CD4-positive, alpha-beta T cell (primary cell): ENCODE measurements around the gene KCNMA1. TPM values are rescaled to one million over a fixed set of nuclear protein-coding genes. Genes with fewer than 3 reads are reported as not detected.

Experiments
- ATAC-seq: fragments of 200-7000 bp; cut with Tn5 transposase; one replicate; pipeline ENCODE4 v1.10.0; 2022; ENCODE audit warnings: mild to moderate bottlenecking; ENCODE audit not compliant: poor library complexity
- CTCF ChIA-PET: fragments of 350-600 bp; sonication (Branson Sonifier 250); formaldehyde crosslinking; loops from one replicate; lab custom pipeline; 2021; ENCODE audit warnings: antibody characterized with exemption, inconsistent platforms; lab: Charles Lee
- POLR2A ChIA-PET: fragments of 350-600 bp; sonication (Branson Sonifier 250); formaldehyde crosslinking; loops from one replicate; lab custom pipeline; 2021; ENCODE audit warnings: antibody characterized with exemption, inconsistent platforms; lab: Charles Lee
- DNase-seq, 14 experiments: peaks; one replicate each; pipeline ENCODE4 v3.0.0-alpha.2; 2013 to 2020; ENCODE audit warnings: mixed read lengths in 2 of 14
- H3K27ac ChIP-seq, 2 donors: one replicate each; pipeline versions ENCODE4 v1.5.1 to v1.7.0; 2013; ENCODE audit warnings: low read length in 2 of 2, low read depth in 1 of 2, mild to moderate bottlenecking in 1 of 2
- H3K27me3 ChIP-seq, 2 experiments: 1 replicate in 1 of 2; 2 replicates in 1 of 2; pipeline versions ENCODE4 v1.6.1 to v1.7.0; 2013; ENCODE audit warnings: low read length in 2 of 2, control low read depth in 1 of 2, mild to moderate bottlenecking in 1 of 2, moderate library complexity in 1 of 2; ENCODE audit not compliant: insufficient read depth in 2 of 2, control insufficient read depth in 1 of 2
- H3K36me3 ChIP-seq: one replicate; pipeline ENCODE4 v1.6.1; 2013; ENCODE audit warnings: low read length, control low read depth; ENCODE audit not compliant: insufficient read depth
- H3K4me1 ChIP-seq: one replicate; pipeline ENCODE4 v1.6.1; 2013; ENCODE audit warnings: low read length, control low read depth; ENCODE audit not compliant: insufficient read depth
- H3K4me3 ChIP-seq: one replicate; pipeline ENCODE4 v1.5.1; 2013; ENCODE audit warnings: mild to moderate bottlenecking, low read length, moderate library complexity
- H3K9me3 ChIP-seq, 2 experiments: 1 replicate in 1 of 2; 2 replicates in 1 of 2; pipeline versions ENCODE4 v1.6.1 to v1.7.0; 2013; ENCODE audit warnings: low read length in 2 of 2, mild to moderate bottlenecking in 2 of 2, control low read depth in 1 of 2, moderate library complexity in 1 of 2; ENCODE audit not compliant: control insufficient read depth in 1 of 2, insufficient read depth in 1 of 2
- H3K27ac Mint-ChIP-seq: one replicate; pipeline ENCODE4 v1.8.0; 2020; ENCODE audit warnings: mixed read lengths
- H3K27me3 Mint-ChIP-seq: one replicate; pipeline ENCODE4 v1.8.0; 2021; ENCODE audit warnings: mixed read lengths
- H3K36me3 Mint-ChIP-seq: one replicate; pipeline ENCODE4 v1.8.0; 2021; ENCODE audit warnings: low read depth, mixed read lengths
- H3K4me1 Mint-ChIP-seq: one replicate; pipeline ENCODE4 v1.8.0; 2021; ENCODE audit warnings: low read depth, mixed read lengths
- H3K4me3 Mint-ChIP-seq: one replicate; pipeline ENCODE4 v1.8.0; 2020; ENCODE audit warnings: mild to moderate bottlenecking, mixed read lengths
- H3K9me3 Mint-ChIP-seq: one replicate; pipeline ENCODE4 v1.8.0; 2020; ENCODE audit warnings: mixed read lengths
- intact Hi-C, 2 experiments: fragments of 100-400 bp; cut with DNase I in 1 of 2; cut with micrococcal nuclease in 1 of 2; formaldehyde crosslinking; loops; one replicate each; pipeline versions ENCODE4 v1.15.1 to v1.9.0; 2023 to 2025; cut with DNase I, micrococcal nuclease
- total RNA-seq, 174 experiments: library from RNA in 2 of 174; stranded (reverse) in 2 of 174; gene quantifications; one replicate each; pipeline ENCODE4 v1.2.3 and lab custom pipeline; 2021 to 2026
- TF ChIP-seq, protein P1 (sequence below): fragments of 200-600 bp; IDR thresholded peaks from one replicate; pipeline ENCODE4 v1.8.0; 2022; ENCODE audit warnings: antibody characterized with exemption, mild to moderate bottlenecking

KCNMA1 gene
- total RNA-seq, 2 experiments from 2014 or later = not detected

DNA sequence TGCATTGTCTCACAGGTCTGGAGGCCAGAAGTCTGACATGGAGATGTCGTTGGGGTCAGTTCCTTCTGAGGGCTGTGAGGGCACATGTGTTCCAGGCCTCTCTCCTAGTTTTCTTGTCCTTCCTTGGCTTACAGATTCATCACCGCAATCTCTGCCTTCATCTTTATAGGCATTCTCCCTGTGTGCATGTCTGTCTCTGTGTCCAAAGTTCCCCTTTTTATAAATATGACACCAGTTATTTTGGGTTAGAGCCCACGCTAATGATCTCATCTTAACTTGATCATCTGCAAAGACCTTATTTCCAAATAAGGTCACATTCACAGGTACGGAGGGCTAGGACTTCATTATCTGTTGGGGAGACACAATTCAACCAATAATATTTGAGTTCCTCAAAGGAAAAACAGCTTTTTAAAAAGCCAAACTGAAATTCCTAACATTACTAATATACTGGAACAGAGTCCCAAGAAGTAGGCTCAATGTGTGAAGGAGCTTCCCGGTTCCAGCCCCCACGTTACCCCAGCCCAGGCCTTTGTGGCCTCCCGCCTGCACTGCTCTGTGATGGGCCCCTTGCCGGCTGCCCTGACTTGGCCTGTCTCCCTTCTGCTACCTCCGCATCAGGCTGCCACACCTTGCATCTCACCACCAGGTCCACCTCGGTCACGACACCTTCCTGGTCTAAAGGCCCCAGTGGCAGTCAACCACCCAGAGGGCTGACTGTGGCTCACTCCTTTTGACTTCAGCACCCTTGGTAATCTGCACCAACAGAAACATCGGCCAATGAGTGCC, 142.7 kb downstream of the KCNMA1 start:
- Mint-ChIP-seq H3K4me1 (no peaks in the 10 kb centered on the region), H3K27ac (no peak overlapping the region), H3K9me3 (no peaks in the 10 kb centered on the region), H3K27me3 (peaks cover 4% of the 10 kb centered on the region), H3K36me3 (no peaks in the 10 kb centered on the region), H3K4me3 (no peak overlapping the region)
- Histone ChIP-seq H3K36me3 (no peaks in the 10 kb centered on the region), H3K27ac (no peak overlapping the region), H3K4me1 (no peaks in the 10 kb centered on the region), H3K27me3 (peaks cover 0 to 5% of the 10 kb centered on the region in 2 experiments), H3K4me3 (no peak overlapping the region), H3K9me3 (peaks cover 0 to 6% of the 10 kb centered on the region in 2 experiments)
- ChIA-PET POLR2A (no interaction called here), CTCF (no interaction called here)
- TF ChIP-seq, protein P1, sequence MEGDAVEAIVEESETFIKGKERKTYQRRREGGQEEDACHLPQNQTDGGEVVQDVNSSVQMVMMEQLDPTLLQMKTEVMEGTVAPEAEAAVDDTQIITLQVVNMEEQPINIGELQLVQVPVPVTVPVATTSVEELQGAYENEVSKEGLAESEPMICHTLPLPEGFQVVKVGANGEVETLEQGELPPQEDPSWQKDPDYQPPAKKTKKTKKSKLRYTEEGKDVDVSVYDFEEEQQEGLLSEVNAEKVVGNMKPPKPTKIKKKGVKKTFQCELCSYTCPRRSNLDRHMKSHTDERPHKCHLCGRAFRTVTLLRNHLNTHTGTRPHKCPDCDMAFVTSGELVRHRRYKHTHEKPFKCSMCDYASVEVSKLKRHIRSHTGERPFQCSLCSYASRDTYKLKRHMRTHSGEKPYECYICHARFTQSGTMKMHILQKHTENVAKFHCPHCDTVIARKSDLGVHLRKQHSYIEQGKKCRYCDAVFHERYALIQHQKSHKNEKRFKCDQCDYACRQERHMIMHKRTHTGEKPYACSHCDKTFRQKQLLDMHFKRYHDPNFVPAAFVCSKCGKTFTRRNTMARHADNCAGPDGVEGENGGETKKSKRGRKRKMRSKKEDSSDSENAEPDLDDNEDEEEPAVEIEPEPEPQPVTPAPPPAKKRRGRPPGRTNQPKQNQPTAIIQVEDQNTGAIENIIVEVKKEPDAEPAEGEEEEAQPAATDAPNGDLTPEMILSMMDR = no peak
- ATAC-seq (no peak), DNase-seq (no peak)
- intact Hi-C loops = no loop called here

DNA sequence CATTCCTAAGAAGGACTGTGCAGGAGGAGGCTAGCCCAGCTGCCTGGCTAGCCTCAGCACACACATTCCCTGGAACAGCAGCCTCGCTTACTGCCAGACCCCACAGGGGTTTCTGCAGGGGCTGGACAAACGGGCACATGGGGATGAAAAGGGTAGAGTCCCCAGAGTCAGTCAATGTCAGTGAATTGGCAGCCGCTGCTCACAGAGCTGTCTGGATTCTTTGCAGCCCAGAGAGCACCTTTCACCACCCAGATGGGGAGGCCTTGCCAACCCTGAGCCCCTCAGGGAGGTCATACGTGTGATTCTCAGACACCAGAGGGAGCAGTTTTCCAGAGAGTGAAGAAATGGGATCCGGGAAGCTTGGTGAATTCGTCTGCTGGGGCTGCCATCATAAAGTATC, 143.3 kb downstream of the KCNMA1 start:
- H3K4me1 Mint-ChIP-seq = no peaks in the 10 kb centered on the region

DNA sequence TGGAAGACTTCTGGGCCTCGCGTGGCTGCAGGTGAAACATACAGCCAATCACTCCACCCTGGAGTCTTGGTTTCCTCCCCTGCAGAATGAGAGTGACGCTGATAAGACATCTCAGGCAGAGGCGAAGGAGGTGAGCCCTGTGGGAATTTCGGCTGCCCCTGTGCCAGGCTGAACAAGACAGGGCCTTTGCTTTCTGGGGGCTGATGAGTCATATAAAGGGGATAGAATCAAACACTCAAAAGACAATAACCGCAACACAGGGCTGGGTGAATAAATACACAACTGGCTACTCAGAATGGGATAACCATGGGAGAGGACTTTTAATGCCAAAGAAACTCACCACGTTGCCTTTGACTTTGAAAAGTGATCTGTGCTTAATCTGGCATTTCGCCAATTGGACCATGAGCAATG, 143.8 kb downstream of the KCNMA1 start:
- ChIA-PET CTCF (no interaction called here), POLR2A (no interaction called here)
- Histone ChIP-seq H3K27me3 (peaks cover 0 to 5% of the 10 kb centered on the region in 2 experiments), H3K27ac (no peak overlapping the region), H3K4me1 (no peaks in the 10 kb centered on the region), H3K36me3 (no peaks in the 10 kb centered on the region), H3K9me3 (peaks cover 0 to 6% of the 10 kb centered on the region in 2 experiments), H3K4me3 (no peak overlapping the region)
- DNase-seq (no peak), ATAC-seq (no peak)
- no peaks in the 10 kb centered on the region for H3K36me3 Mint-ChIP-seq
- no peak overlapping the region for H3K4me3 Mint-ChIP-seq
- H3K9me3 Mint-ChIP-seq = no peaks in the 10 kb centered on the region
- no peaks in the 10 kb centered on the region for H3K4me1 Mint-ChIP-seq
- intact Hi-C loops = no loop called here
- TF ChIP-seq, protein P1 = no peak
- no peak overlapping the region for H3K27ac Mint-ChIP-seq
- peaks cover 4% of the 10 kb centered on the region for H3K27me3 Mint-ChIP-seq

More for the DNA sequence above, 143.3 kb downstream of the KCNMA1 start:
- POLR2A ChIA-PET = no interaction called here
- no peaks in the 10 kb centered on the region for H3K9me3 Mint-ChIP-seq
- no peak overlapping the region for H3K27ac Mint-ChIP-seq
- H3K36me3 Mint-ChIP-seq = no peaks in the 10 kb centered on the region
- peaks cover 0 to 6% of the 10 kb centered on the region in 2 experiments for H3K9me3 ChIP-seq
- peaks cover 0 to 5% of the 10 kb centered on the region in 2 experiments for H3K27me3 ChIP-seq
- H3K4me3 Mint-ChIP-seq = no peak overlapping the region
- intact Hi-C loops = no loop called here
- TF ChIP-seq, protein P1 = no peak
- no peak overlapping the region for H3K4me3 ChIP-seq
- H3K27ac ChIP-seq = no peak overlapping the region
- CTCF ChIA-PET = no interaction called here
- H3K4me1 ChIP-seq = no peaks in the 10 kb centered on the region
- H3K36me3 ChIP-seq = no peaks in the 10 kb centered on the region
- peaks cover 4% of the 10 kb centered on the region for H3K27me3 Mint-ChIP-seq
- ATAC-seq (no peak), DNase-seq (no peak)
